Lower leg skin (tissue), 3 donors: ENCODE results near the gene RTP2.

Source experiments
- CTCF ChIP-seq, 3 donors: fragments of 450-650 bp; IDR thresholded peaks; one replicate each; pipeline ENCODE4 v1.5.1; 2016; ENCODE audit warnings: antibody characterized with exemption in 3 of 3, mild to moderate bottlenecking in 3 of 3, moderate library complexity in 2 of 3
- POLR2A ChIP-seq, 2 donors: fragments of 450-650 bp; IDR thresholded peaks; one replicate each; pipeline ENCODE4 v1.6.1; 2016 to 2017; ENCODE audit warnings: antibody characterized with exemption in 2 of 2, mild to moderate bottlenecking in 1 of 2, moderate library complexity in 1 of 2

GRCh38 chr3:187733371-187733770, 31.0 kb upstream of the RTP2 start:
- TF ChIP-seq CTCF (IDR thresholded peaks at IDR 0.05) (no peak), POLR2A (IDR thresholded peaks at IDR 0.05) (no peak)
